ENCODE measurements around the gene ATG4A. TPM values are rescaled to one million over a fixed set of nuclear protein-coding genes. Genes with fewer than 3 reads are reported as not detected.
A peak's percentile ranks its signal among the peaks of the same experiment; 100 is the strongest.

ATG4A gene
- total and polyA plus RNA-seq, 9 of the 15 experiments (the other 6 are each of a cell fraction or from before 2014, with no cell fraction given), result 7.3 to 24.5 (median 16.6) TPM

DNA sequence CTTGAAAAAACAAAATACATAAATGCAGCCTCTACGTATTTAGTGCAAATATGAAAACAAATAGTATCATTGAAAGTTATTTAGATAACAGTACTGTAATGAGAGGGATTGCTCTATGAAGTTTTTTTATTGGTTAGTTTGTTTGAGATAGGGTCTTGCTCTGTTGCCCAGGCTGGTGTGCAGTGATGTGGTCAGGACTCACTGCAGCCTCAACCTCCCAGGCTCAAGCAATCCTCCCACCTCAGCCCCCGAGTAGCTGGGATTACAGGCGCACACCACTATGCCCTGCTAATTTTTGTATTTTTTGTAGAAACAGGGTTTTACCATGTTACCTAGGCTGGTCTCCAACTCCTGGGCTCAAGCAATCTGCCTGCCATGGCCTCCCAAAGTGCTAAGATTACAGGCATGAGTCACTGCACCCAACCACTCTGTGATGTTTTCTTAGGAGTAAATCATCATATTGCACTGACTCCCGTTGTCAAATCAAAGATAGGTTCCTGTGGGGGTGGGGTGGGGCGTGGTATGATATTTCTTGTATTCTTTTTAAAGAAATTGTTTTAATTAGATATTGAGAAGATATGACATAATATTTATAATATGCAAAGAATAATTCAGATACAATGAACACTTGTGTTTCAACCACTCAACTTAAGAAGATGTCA is 75.8 kb downstream of the ATG4A start (continued):
- TF ChIP-seq PBX2 (CRISPR knock-in tag; IDR thresholded peaks at IDR 0.05; ENCODE audit: low read depth), result no peak
- TF ChIP-seq PBX2 (tag; conservative IDR thresholded peaks at IDR 0.05; ENCODE audit: low read depth), result peak; percentile 59
- peak in 1 of 2 experiments; percentile 29; a peak in 1 of 4 replicates for TF ChIP-seq RCOR1 (IDR thresholded peaks at IDR 0.05; ENCODE audit: borderline replicate concordance in 1 of 2, low read depth in 2 of 2, low read length in 2 of 2)
- no peak for TF ChIP-seq FOXP4 (CRISPR knock-in tag; IDR thresholded peaks at IDR 0.05; ENCODE audit: borderline replicate concordance)
- no peak for TF ChIP-seq ELF1 (tag; IDR thresholded peaks at IDR 0.05)
- TF ChIP-seq TBP (optimal IDR thresholded peaks at IDR 0.05; ENCODE audit: low read depth, low read length), result no peak

Measured in K562 (cell line).